ENCODE measurements around the gene BRD7. TPM values are rescaled to one million over a fixed set of nuclear protein-coding genes. Genes with fewer than 3 reads are reported as not detected.

The BRD7 gene
- total RNA-seq, result 10 to 100 TPM; 93.6 to 98.5 TPM

DNA sequence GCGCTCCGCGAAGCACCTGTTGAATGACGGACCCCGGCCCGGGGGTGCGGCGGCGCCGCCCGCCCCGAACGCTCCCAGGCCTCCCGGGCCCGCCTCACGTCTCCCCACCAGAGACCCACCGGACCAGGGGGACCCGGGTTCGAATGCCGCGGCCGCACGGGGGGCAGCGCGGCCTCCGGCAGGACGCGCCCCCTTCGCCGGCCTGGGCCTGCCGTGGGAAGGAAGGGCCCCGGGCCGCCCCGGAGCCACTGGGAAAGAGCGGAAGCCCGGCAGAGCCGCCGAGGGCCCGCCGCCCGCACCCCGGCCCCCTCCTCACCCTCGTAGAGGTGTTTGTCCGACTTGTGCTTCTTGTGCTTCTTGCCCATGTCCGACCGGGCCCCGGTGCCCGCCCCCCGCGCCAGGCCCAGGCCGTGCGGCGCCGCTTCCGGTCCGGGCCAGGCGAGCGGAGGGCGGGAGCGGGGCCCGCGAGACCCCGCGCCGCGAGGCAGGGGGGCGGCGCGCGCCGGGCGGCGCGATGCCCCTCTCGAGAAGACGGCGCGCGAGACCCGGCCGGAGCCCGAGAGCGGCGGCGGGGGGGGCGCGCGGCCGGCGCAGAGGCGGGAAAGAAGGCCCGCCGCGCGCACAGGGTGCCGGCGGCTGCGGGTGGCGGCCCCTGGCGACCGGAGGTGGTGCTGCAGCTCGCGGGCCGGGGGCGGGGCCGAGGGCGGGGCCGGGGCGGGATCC is at the start of gene BRD7:
TSS of gene BRD7 (minus strand) at position 579 of the 723 bp plus-strand sequence. CDS start at position 365, 214 bp downstream.
- H3K9me3 Mint-ChIP-seq, result no peaks in the 10 kb centered on the region
- peak within 1 kb of the TSS; percentile 84 for H3K27ac Mint-ChIP-seq
- no peaks in the 10 kb centered on the region for H3K27me3 Mint-ChIP-seq
- peaks cover 45% of the 10 kb centered on the region for H3K4me1 Mint-ChIP-seq
- peak; percentile 79 for DNase-seq
- peaks cover 17% of the 10 kb centered on the region for H3K36me3 Mint-ChIP-seq
- H3K4me3 Mint-ChIP-seq, result peak within 1 kb of the TSS; percentile 90

DNA sequence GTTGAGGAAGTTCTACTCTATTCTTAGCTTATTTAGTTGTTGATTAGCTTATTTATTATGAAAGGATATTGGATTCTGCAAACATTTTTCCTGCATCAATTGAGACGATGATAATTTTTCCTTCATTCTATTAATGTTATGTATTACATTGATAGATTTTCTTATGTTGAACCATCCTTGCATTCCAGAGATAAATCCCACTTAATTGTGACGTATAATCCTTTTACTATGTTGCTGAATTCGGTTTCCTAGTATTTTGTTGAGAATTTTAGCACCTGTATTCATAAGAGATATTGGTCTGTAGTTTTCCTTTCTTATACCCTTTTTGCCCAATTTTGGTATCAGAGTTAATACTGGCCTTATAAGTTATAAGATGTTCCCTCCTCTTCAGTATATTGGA is 47.6 kb upstream of the BRD7 start:
- peaks cover 41% of the 10 kb centered on the region for H3K9me3 Mint-ChIP-seq
- H3K4me3 Mint-ChIP-seq, result no peak overlapping the region
- H3K27ac Mint-ChIP-seq, result no peak overlapping the region
- no peaks in the 10 kb centered on the region for H3K27me3 Mint-ChIP-seq
- H3K4me1 Mint-ChIP-seq, result no peaks in the 10 kb centered on the region
- no peak for DNase-seq
- peaks cover 13% of the 10 kb centered on the region for H3K36me3 Mint-ChIP-seq

DNA sequence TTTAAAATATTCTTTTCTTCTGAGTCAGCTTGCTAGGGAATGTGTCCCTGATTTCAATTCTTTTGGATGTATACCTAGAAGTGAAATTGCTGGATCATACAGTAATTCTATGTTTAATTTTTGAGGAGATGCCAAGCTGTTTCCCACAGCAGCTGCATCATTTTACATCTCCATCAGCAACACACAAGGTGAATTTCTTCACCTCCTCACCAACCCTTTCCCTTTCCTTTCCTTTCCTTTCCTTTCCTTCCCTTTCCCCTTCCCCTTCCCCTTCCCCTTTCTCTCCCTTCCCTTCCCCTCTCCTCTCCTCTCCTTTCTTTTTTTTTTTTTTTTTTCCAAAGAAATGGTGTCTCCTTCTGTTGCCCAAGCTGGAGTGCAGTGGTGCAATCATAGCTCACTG is 45.4 kb upstream of the BRD7 start:
- no peak overlapping the region for H3K27ac Mint-ChIP-seq
- no peaks in the 10 kb centered on the region for H3K4me1 Mint-ChIP-seq
- H3K36me3 Mint-ChIP-seq, result peaks cover 3% of the 10 kb centered on the region
- peaks cover 29% of the 10 kb centered on the region for H3K9me3 Mint-ChIP-seq
- no peak for DNase-seq
- no peak overlapping the region for H3K4me3 Mint-ChIP-seq
- H3K27me3 Mint-ChIP-seq, result no peaks in the 10 kb centered on the region

DNA sequence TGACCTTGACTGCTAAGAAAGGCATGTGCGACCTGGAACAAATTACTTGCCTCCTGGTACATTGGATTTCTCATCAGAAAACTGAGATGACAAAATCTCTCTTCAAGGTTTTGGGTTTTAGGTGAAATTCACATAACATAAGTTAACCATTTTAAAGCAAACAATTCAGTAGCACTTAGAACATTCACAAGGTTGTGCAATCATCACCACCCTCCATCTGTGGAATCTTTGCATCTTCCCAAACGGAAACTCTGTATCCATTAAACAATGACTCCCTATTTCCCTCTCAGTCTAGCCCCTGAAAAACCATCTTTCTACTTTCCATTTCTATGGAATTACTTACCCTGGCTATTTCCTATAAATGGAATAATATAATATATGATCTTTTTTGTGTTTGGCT is 42.2 kb upstream of the BRD7 start:
- no peak for DNase-seq
- Mint-ChIP-seq H3K4me3 (no peak overlapping the region), H3K4me1 (no peaks in the 10 kb centered on the region), H3K27ac (no peak overlapping the region), H3K9me3 (peaks cover 4% of the 10 kb centered on the region), H3K27me3 (no peaks in the 10 kb centered on the region), H3K36me3 (no peaks in the 10 kb centered on the region)

DNA sequence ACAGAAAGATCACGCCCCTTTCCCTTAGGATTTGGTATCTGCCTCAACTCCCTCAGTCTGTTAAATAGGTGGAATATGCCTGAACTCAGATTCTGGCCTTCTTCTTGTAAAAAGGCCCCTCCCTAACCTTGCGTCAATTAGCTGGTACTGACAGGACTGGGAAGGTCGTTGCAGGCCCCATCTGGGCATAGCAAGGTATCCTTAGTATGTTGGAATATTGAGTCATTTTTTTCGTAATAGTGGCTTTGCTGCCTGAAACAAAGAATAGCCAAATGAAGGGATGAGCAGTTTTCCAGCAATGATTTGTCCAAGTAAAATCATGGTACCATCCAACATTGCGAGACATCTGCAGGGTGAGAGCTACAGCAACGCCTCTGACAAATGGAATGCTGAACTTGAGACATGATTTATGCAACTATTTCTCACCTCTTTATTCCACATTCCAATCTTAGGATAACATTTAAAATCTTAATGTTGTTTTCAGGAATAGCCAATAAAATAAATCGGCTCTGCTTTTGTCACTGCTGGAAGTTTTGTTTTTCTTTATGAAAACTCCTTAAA is 39.3 kb upstream of the BRD7 start:
- Mint-ChIP-seq H3K4me1 (no peaks in the 10 kb centered on the region), H3K27me3 (no peaks in the 10 kb centered on the region), H3K9me3 (no peaks in the 10 kb centered on the region), H3K27ac (no peak overlapping the region), H3K36me3 (no peaks in the 10 kb centered on the region), H3K4me3 (no peak overlapping the region)
- DNase-seq, result no peak

DNA sequence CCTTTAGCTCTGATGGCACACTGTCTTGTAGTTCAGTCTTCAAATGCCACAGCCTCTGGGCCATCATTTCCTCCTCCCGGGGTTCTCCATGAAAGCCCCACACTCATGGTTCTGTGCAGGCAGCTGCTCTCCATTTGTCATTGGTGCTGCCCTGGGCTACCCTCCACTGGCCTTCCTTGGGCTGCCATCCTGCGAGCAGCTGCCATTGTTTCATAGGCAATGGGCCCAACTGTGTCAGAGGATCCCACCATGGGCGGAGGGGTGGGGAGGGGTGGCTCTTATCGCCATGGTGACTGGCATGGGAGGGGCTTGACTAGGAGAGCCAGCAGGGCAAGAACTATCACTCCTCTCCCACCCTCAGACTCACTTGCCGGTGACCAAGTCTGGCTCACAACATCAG is 38.6 kb upstream of the BRD7 start:
- H3K4me1 Mint-ChIP-seq, result no peaks in the 10 kb centered on the region
- no peaks in the 10 kb centered on the region for H3K27me3 Mint-ChIP-seq
- H3K27ac Mint-ChIP-seq, result no peak overlapping the region
- no peaks in the 10 kb centered on the region for H3K36me3 Mint-ChIP-seq
- no peak for DNase-seq
- no peaks in the 10 kb centered on the region for H3K9me3 Mint-ChIP-seq
- H3K4me3 Mint-ChIP-seq, result no peak overlapping the region

DNA sequence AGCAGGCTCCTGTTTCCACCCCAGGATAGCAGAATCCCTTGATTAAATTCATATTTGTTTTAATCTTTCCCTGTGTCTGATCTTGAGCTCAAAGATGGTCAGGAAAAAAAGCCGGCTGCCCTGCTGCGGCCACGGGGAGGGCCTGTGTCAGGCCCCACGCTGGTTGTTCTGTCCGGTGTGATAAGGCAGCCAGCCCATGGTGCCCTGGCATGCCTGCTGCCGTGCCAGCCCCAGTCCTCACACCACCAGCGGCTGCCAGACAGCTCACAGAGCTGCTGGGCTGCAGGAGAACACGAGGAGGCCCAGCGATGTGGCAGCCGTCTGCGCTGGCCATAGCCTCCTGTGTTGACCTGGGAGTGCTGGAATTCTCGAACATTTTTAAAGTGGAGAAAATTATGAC is 34.7 kb upstream of the BRD7 start:
- H3K36me3 Mint-ChIP-seq, result no peaks in the 10 kb centered on the region
- H3K4me1 Mint-ChIP-seq, result peaks cover 2% of the 10 kb centered on the region
- H3K9me3 Mint-ChIP-seq, result no peaks in the 10 kb centered on the region
- H3K27me3 Mint-ChIP-seq, result no peaks in the 10 kb centered on the region
- H3K4me3 Mint-ChIP-seq, result no peak overlapping the region
- no peak for DNase-seq
- no peak overlapping the region for H3K27ac Mint-ChIP-seq

DNA sequence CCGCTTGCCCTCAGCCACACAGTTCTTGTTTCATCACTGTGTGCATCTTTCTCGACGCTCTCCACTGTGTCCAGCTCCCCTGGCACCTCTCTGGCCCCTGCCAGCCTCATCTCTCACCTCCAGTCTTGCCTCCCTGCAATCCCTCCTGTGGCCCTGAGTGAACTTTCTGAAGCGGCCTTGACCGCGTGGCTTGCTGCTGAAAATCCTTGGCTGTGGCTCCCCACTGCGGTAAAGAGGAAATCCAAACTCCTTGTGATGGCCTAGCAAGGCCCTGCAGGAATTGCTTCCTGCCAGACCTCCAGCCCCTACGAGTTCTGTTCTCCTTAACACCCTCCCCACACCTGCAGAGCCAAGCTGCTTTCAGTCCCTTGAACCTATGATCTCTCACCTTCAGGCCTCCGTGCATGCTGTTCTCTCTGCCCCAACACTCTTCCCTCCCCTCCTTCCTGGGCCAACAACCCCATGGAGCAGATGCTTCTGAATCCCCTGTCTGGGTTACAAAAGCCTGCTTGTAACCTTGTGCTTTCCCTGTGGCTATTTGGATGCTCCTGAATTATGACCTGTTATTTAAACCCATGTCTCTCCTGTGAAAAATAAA is 33.6 kb upstream of the BRD7 start:
- no peak for DNase-seq
- no peaks in the 10 kb centered on the region for H3K36me3 Mint-ChIP-seq
- no peak overlapping the region for H3K4me3 Mint-ChIP-seq
- no peaks in the 10 kb centered on the region for H3K9me3 Mint-ChIP-seq
- H3K4me1 Mint-ChIP-seq, result peaks cover 2% of the 10 kb centered on the region
- H3K27ac Mint-ChIP-seq, result no peak overlapping the region
- no peaks in the 10 kb centered on the region for H3K27me3 Mint-ChIP-seq

DNA sequence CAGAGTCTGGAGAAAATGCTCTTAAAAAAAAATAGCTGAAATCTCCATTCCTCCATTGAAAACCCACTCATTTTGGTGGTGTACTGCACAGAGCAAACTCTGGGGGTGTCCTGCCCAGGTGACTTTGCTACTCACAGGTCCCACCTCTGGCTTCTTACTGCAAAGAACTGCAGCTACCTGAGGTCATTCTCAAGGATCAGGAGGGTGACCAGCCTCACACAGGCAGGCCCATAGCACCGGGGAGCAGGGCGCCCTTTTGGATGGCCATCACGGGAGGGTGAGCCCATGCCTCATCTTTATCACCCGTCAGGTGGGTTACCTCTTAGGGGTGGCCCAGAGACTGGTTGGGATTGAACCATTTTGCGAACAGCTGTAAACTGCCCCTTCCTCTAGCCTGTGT is 32.6 kb upstream of the BRD7 start:
- no peak overlapping the region for H3K4me3 Mint-ChIP-seq
- H3K36me3 Mint-ChIP-seq, result no peaks in the 10 kb centered on the region
- DNase-seq, result no peak
- H3K27me3 Mint-ChIP-seq, result no peaks in the 10 kb centered on the region
- H3K4me1 Mint-ChIP-seq, result peaks cover 4% of the 10 kb centered on the region
- H3K9me3 Mint-ChIP-seq, result no peaks in the 10 kb centered on the region
- H3K27ac Mint-ChIP-seq, result no peak overlapping the region

DNA sequence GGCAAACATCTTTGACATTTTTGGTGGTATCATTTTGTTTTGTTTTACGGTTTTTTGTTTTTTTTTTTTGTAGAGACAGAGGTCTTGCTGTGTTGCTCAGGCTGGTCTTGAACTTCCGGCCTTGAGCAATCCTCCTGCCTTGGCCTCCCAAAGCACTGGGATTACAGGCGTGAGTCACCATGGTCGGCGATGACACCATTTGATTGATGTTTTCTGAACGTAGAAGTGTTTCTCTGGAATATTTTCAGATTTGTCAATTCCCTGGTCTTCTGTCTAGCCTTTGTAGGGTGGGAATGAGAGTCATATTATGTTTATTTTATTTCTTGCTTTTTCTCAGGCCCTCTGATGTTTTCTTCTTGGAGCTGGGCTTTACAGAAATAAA is 32.2 kb upstream of the BRD7 start:
- H3K36me3 Mint-ChIP-seq, result no peaks in the 10 kb centered on the region
- H3K27ac Mint-ChIP-seq, result no peak overlapping the region
- H3K4me1 Mint-ChIP-seq, result peaks cover 7% of the 10 kb centered on the region
- no peak for DNase-seq
- H3K4me3 Mint-ChIP-seq, result no peak overlapping the region
- no peaks in the 10 kb centered on the region for H3K9me3 Mint-ChIP-seq
- H3K27me3 Mint-ChIP-seq, result no peaks in the 10 kb centered on the region

DNA sequence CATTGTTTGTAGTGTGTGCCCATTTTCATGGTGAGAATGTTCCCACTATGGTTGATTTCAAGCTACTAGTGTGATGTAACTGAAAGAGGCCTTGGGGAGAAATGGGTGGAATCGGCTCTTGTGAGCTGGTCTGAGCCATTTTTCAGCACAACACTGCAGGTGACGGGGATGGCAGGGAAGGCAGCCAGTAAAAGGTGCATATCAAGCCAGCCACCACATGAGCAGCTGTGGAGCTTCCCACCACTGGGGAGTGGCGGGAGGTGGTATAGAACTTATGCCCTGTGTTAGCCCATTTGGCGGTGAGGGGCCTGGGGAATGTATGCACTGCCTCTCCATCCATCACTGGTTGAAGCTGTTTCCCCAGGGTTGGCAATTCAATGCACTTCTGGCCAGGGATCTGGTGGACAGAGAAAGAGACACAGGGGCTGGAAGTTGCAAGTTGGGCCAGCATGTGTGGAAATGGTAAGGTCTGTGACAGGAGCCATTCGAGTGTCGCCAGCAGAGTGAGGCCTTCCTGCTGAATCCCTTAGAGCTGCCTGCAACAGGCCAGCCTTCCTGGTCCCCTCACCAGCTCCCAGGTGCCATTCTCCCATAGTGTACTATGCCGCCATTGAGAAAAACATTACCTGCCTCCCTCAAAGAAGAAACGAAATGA is 31.7 kb upstream of the BRD7 start:
- no peak for DNase-seq
- no peaks in the 10 kb centered on the region for H3K36me3 Mint-ChIP-seq
- H3K9me3 Mint-ChIP-seq, result no peaks in the 10 kb centered on the region
- H3K4me3 Mint-ChIP-seq, result no peak overlapping the region
- H3K4me1 Mint-ChIP-seq, result peaks cover 10% of the 10 kb centered on the region
- no peak overlapping the region for H3K27ac Mint-ChIP-seq
- H3K27me3 Mint-ChIP-seq, result no peaks in the 10 kb centered on the region

DNA sequence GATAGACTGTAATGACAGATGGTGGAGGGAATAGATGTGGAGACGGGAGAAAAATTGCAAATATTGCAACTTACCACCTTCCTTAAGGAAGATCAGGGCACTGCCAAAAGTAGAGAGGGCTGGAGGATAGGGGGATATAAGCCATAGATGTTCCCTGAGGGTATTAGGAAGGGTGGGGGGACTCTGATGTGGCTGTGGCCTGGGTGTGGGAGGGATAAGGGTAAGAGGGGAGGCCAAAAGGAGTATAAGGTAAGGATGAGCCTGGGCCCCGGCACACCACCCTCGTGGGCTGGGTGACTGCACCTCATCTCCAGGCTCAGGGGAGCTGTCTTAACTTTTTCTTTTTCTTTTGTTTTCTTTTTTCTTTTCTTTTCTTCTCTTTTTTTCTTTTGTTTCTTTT is 30.6 kb upstream of the BRD7 start:
- DNase-seq, result no peak
- H3K27me3 Mint-ChIP-seq, result no peaks in the 10 kb centered on the region
- peaks cover 10% of the 10 kb centered on the region for H3K4me1 Mint-ChIP-seq
- H3K36me3 Mint-ChIP-seq, result no peaks in the 10 kb centered on the region
- H3K9me3 Mint-ChIP-seq, result no peaks in the 10 kb centered on the region
- H3K4me3 Mint-ChIP-seq, result no peak overlapping the region
- H3K27ac Mint-ChIP-seq, result no peak overlapping the region

DNA sequence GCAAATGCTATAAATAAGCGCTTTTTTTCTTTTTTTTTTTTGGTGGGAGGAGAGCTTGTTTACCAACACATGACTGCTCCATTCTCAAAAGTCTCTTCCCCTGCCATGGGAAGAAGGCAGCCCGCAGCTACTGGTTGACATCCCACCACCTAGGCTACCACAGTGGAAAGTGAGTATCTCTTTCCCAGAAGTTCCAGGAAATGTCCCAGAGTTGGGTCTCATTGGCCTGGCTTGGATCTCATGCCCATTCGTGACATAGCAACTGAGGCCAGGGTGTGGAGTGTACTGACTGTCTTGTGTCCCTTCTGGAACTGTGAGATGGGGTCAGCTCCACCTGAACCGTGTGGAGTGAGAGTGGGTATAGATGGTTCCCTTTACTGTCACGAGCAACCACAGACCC is 29.5 kb upstream of the BRD7 start:
- DNase-seq, result no peak
- H3K9me3 Mint-ChIP-seq, result no peaks in the 10 kb centered on the region
- no peak overlapping the region for H3K27ac Mint-ChIP-seq
- H3K36me3 Mint-ChIP-seq, result no peaks in the 10 kb centered on the region
- H3K4me1 Mint-ChIP-seq, result peaks cover 10% of the 10 kb centered on the region
- H3K4me3 Mint-ChIP-seq, result no peak overlapping the region
- H3K27me3 Mint-ChIP-seq, result no peaks in the 10 kb centered on the region

DNA sequence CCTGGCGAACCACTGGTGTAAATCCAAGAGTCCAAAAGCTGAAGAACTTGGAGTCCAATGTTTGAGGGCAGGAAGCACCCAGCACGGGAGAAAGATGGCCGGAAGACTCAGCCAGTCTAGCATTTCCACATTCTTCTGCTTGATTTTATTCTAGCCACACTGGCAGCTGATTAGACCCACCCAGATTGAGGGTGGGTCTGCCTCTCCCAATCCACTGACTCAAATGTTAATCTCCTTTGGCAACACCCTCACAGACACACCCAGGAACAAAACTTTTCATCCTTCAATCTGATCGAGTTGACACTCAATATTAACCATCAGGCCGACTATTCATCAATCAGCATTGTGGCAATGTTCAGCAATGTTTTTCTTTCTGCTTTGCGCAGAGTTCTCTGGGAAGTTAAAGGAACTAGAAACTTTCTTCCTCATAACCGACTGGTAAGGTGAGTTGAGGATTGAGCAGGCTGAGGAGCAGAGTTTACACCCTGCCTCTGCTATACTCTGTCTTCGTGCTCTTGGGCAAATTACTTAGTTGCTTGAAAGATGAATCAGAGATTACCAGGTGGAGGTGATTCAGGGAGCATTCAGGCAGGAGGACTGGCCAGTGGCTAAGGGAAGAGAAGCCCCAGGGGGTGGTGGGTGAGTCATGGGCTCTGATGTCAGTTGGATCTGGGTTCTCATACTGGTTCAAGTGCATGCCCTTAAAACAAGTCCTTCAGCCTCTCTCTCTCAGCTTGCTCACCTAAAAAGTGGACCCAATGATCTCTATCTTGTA is 28.2 kb upstream of the BRD7 start:
- DNase-seq, result no peak

More for the DNA sequence above, 28.2 kb upstream of the BRD7 start:
- H3K4me3 Mint-ChIP-seq, result no peak overlapping the region
- no peaks in the 10 kb centered on the region for H3K36me3 Mint-ChIP-seq
- H3K27me3 Mint-ChIP-seq, result no peaks in the 10 kb centered on the region
- H3K4me1 Mint-ChIP-seq, result peaks cover 10% of the 10 kb centered on the region
- no peaks in the 10 kb centered on the region for H3K9me3 Mint-ChIP-seq
- no peak overlapping the region for H3K27ac Mint-ChIP-seq

All from activated naive CD8-positive, alpha-beta T cell treated with anti-CD3 and anti-CD28 coated beads for 36 hours (primary cell).